ENCODE results near the gene PSMA6. TPM values are rescaled to one million over a fixed set of nuclear protein-coding genes. Genes with fewer than 3 reads are reported as not detected.
A peak's percentile ranks its signal among the peaks of the same experiment; 100 is the strongest.

The PSMA6 gene
- total RNA-seq = 96.6 TPM

DNA sequence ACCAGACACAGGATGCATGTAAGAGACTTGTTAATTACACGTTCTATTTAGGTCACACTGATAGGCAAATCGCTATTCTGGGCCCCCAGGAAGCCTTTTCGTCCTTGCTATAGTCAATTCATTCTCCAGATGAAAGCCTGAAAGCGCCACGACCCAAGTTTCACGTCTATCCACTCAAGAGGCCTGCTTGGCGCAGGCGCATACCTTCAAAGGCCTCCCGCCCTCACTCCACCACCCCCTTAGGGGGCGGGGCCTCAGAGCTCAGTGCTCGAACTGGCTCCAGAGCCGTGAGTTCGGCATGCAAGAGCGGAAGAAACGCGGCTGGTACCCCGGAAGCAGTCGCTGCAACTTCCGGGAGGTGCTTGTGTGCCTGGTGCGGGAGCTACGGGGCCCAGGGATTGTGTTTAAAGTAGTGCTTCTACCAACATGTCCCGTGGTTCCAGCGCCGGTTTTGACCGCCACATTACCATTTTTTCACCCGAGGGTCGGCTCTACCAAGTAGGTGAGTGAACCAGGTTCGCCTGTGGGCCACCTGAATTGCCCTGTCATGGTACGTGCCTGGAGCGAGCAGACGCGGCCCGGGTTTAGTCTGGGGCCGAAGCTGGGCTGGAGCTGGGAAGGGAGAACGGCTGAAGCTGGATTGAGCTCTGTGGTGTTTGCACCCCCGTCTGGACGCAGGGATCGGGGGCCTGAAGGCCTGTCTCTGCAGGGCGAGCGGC lies at the start of gene PSMA6:
TSS of gene PSMA6 (plus strand) at position 332 of the 719 bp plus-strand sequence. CDS start at position 427, 95 bp downstream.
- Histone ChIP-seq H3K27ac (peak within 1 kb of the TSS; percentile 83 to 92), H3K27me3 (no peaks in the 10 kb centered on the region), H3K4me3 (peak within 1 kb of the TSS; percentile 80 to 87), H3K9me3 (no peaks in the 10 kb centered on the region), H3K4me1 (peaks cover 0 to 22% of the 10 kb centered on the region in 2 donors), H3K36me3 (no peaks in the 10 kb centered on the region)
- TF ChIP-seq, protein P1, sequence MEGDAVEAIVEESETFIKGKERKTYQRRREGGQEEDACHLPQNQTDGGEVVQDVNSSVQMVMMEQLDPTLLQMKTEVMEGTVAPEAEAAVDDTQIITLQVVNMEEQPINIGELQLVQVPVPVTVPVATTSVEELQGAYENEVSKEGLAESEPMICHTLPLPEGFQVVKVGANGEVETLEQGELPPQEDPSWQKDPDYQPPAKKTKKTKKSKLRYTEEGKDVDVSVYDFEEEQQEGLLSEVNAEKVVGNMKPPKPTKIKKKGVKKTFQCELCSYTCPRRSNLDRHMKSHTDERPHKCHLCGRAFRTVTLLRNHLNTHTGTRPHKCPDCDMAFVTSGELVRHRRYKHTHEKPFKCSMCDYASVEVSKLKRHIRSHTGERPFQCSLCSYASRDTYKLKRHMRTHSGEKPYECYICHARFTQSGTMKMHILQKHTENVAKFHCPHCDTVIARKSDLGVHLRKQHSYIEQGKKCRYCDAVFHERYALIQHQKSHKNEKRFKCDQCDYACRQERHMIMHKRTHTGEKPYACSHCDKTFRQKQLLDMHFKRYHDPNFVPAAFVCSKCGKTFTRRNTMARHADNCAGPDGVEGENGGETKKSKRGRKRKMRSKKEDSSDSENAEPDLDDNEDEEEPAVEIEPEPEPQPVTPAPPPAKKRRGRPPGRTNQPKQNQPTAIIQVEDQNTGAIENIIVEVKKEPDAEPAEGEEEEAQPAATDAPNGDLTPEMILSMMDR (IDR thresholded peaks at IDR 0.05) = no peak
- peak; percentile 96 to 99 for DNase-seq (ENCODE audit: low spot score in 2 of 2)
- intact Hi-C loops (cut with DNase I) = loop anchor here (1.0 to 5.0 kb wide), 4 partner anchors 49 to 309 kb away; partner anchors contain the start of genes NFKBIA, PPP2R3C, PRORP and SRP54

DNA sequence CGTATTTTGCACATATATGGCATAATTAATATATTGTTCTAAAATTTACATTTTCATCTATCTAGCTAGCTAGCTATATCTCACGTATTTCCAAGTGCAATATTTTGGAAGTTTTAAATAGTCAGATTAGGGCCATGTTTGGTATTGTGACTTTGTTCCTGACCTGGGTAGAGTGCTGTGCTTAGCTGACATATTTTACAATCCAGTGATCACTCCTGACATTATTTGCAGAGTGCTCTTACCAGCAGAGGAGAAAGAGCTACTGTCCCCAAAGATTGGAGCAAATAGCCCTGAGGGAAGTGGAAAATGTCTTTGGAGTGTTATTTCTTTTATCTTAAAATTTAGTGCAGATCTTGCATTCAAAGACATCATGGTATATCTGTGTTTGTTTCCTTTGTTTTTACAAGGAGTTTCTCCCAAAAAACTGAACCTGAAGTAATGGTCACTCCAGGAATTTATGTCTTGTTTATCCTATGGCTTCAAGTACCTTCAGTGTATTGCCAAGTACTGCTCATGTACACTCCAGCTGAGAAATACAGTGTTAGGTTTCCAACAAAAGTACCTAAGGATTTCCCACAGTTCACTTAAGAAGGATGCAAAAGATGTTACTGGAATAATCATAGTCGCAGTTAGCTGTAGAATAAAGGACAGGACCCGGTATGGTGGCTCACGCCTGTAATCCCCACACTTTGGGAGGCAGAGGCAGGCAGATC lies 49.4 kb upstream of the PSMA6 start:
- H3K36me3 ChIP-seq = no peaks in the 10 kb centered on the region
- no peak for DNase-seq (ENCODE audit: low spot score in 2 of 2)
- no peak overlapping the region for H3K27ac ChIP-seq
- H3K9me3 ChIP-seq = no peaks in the 10 kb centered on the region
- no peaks in the 10 kb centered on the region for H3K27me3 ChIP-seq
- intact Hi-C loops (cut with DNase I) = no loop called here
- H3K4me3 ChIP-seq = no peak overlapping the region
- TF ChIP-seq, protein P1 (IDR thresholded peaks at IDR 0.05) = no peak
- no peaks in the 10 kb centered on the region for H3K4me1 ChIP-seq

DNA sequence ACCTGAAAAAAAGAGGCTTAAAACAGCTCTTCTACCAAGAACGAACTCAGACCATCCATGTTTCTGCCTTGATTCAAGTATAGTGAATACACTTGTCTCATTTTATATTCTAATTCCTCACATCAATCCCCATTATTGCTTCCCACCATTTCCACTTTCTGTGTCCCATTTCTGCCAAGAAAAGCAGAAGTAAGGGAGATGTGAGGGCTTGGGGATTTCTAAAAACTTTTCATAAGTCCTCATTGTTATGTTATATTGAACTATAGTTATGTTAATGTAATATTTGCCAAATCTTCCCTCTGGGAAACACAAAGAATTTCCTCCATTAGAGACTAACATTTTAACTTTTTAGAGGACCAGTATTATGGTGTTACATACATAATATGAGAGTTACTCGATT lies 48.2 kb upstream of the PSMA6 start:
- H3K4me3 ChIP-seq = no peak overlapping the region
- no peak overlapping the region for H3K27ac ChIP-seq
- intact Hi-C loops (cut with DNase I) = no loop called here
- TF ChIP-seq, protein P1 (IDR thresholded peaks at IDR 0.05) = no peak
- no peaks in the 10 kb centered on the region for H3K36me3 ChIP-seq
- no peaks in the 10 kb centered on the region for H3K9me3 ChIP-seq
- H3K4me1 ChIP-seq = no peaks in the 10 kb centered on the region
- no peaks in the 10 kb centered on the region for H3K27me3 ChIP-seq
- no peak for DNase-seq (ENCODE audit: low spot score in 2 of 2)

DNA sequence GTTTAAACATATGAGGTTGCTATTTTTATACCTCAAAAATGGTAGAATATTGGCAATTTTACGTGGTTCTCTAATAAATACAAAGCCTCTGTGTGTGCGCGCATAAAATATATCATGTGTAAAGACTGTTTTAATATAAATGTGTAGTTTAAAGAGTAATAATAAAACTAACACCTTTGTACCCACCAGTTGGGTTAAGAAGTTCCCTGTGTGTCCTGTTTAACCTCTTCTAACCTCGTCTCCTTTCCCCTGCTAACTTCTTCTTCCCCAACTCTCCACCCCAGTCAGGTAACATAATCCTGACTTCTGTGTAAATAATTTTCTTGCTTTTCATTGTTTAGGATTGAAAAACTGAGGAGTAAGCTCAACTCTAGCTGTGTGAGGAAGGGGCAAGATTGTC lies 47.6 kb upstream of the PSMA6 start:
- Histone ChIP-seq H3K36me3 (no peaks in the 10 kb centered on the region), H3K4me1 (no peaks in the 10 kb centered on the region), H3K4me3 (no peak overlapping the region), H3K27ac (no peak overlapping the region), H3K27me3 (no peaks in the 10 kb centered on the region), H3K9me3 (no peaks in the 10 kb centered on the region)
- intact Hi-C loops (cut with DNase I) = no loop called here
- TF ChIP-seq, protein P1 (IDR thresholded peaks at IDR 0.05) = no peak
- DNase-seq (ENCODE audit: low spot score in 2 of 2) = no peak

DNA sequence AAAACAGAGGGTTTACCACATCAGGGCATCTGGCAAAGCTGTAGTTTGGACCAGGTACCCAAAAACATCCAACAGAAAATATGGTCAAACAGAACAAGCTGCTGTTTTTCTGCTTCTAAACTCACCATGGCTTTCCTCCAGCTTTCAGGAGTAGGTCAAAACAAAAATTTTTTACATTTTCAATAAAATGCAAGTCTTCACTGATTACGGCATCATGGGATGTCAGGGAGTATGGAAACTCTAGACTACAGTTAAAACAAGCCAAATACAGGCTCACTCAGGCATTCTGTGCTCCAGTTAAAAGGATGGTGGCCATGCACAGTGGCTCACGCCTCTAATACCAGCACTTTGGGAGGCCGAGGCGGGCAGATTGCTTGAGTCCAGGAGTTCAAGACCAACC lies 47.1 kb upstream of the PSMA6 start:
- intact Hi-C loops (cut with DNase I) = no loop called here
- no peak for DNase-seq (ENCODE audit: low spot score in 2 of 2)
- Histone ChIP-seq H3K36me3 (no peaks in the 10 kb centered on the region), H3K4me1 (no peaks in the 10 kb centered on the region), H3K9me3 (no peaks in the 10 kb centered on the region), H3K27ac (no peak overlapping the region), H3K27me3 (no peaks in the 10 kb centered on the region), H3K4me3 (no peak overlapping the region)
- TF ChIP-seq, protein P1 (IDR thresholded peaks at IDR 0.05) = no peak
